ENCODE measurements around the gene COMMD6. TPM values are rescaled to one million over a fixed set of nuclear protein-coding genes. Genes with fewer than 3 reads are reported as not detected.

The COMMD6 gene
- total and polyA plus RNA-seq, 9 of the 15 experiments (the other 6 are each of a cell fraction or from before 2014, with no cell fraction given) = 32.6 to 116 (median 65.0) TPM

GRCh38 chr13:75482070-75482819 is 55.4 kb downstream of the COMMD6 start, which contains the start of gene TBC1D4 (continued):
- peak; percentile 45 for TF ChIP-seq TAF1 (IDR thresholded peaks at IDR 0.05; ENCODE audit: control insufficient read depth, extremely low read depth, insufficient read depth, low read length, severe bottlenecking)
- no peak for TF ChIP-seq FOXP4 (CRISPR knock-in tag; IDR thresholded peaks at IDR 0.05; ENCODE audit: borderline replicate concordance)
- 0 out of 4 replicates have a peak, but pooled peaks of 1 of the 2 experiments have one; percentile 33 for TF ChIP-seq RCOR1 (IDR thresholded peaks at IDR 0.05; ENCODE audit: borderline replicate concordance in 1 of 2, low read depth in 2 of 2, low read length in 2 of 2)
- TF ChIP-seq MGA (IDR thresholded peaks at IDR 0.05) = peak; percentile 24; the same call in 1 of the 2 replicates
- TF ChIP-seq NR1H2 (CRISPR knock-in tag; IDR thresholded peaks at IDR 0.05) = no peak
- TF ChIP-seq STAT6 (CRISPR knock-in tag; IDR thresholded peaks at IDR 0.05) = no peak
- TF ChIP-seq ZBTB8A (IDR thresholded peaks at IDR 0.05; ENCODE audit: partially characterized antibody) = no peak
- no peak for TF ChIP-seq GATA2 (CRISPR knock-in tag; IDR thresholded peaks at IDR 0.05)
- TF ChIP-seq TCF3 (CRISPR knock-in tag; IDR thresholded peaks at IDR 0.05) = no peak

All from K562 (cell line).